Measurements from ENCODE around the gene WDR45B.

GRCh38 chr17:82638183-82638773 is 10.0 kb downstream of the WDR45B start:
- TF ChIP-seq CTCF (IDR thresholded peaks at IDR 0.05) (no peak), POLR2A (IDR thresholded peaks at IDR 0.05) (no peak)
